ENCODE results near the gene TRIM17. TPM values are rescaled to one million over a fixed set of nuclear protein-coding genes. Genes with fewer than 3 reads are reported as not detected.

TRIM17 gene
- total and polyA plus RNA-seq, 9 of the 15 experiments (the other 6 are each of a cell fraction or from before 2014, with no cell fraction given): not detected

DNA sequence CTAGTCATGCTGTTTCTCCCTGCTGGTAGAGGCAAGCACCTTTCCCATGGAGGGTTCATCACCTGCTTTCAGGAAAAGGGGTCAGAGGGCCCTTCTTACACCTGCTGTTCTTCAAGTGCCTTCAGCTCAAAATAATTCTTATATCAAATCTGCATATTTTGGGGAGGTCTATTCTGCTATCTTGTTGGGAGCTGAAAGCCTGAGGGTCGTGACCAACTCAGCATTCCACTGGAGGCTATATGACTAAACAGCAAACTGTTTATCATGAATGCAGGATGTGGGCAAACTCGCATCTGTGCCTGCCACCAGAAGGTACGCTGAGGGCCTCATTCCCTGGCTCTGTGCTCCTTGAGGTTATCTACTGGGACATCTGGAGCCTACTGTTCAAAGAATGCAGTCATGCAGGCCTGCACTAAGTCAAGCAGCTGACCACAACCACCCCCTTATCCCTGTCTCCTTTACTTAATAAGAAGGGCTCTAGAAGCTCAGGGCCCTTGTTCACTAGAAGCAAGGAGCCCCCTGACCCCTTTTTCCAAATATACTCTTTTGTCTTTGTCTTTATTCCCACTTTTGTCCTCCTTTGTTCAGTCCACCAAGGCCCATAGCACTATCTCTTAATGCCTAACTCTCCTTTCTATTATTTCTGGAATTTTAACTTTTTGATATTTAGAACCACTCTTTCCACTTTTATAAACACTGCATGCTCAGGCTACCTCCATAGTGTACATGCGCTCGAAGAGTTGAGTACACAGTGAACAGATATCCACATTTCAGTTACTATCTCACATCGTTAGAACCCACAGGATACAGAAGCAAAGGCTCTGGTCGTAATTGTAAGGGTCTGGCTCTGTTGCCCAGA lies 4.5 kb upstream of the TRIM17 start (continued):
- no peak for TF ChIP-seq ZNF311 (CRISPR knock-in tag; IDR thresholded peaks at IDR 0.05)
- no peak for TF ChIP-seq ARNT (IDR thresholded peaks at IDR 0.05)
- no peak for TF ChIP-seq U2AF1 (optimal IDR thresholded peaks at IDR 0.05; ENCODE audit: low read depth, low read length)
- no peak for TF ChIP-seq YY1 (IDR thresholded peaks at IDR 0.05; ENCODE audit: borderline replicate concordance in 1 of 3, control insufficient read depth in 1 of 3, extremely low read depth in 1 of 3, insufficient read depth in 3 of 3, insufficient read length in 1 of 3, insufficient replicate concordance in 2 of 3, low read depth in 1 of 3, low read length in 2 of 3)
- no peak for TF ChIP-seq SRF (CRISPR knock-in tag; IDR thresholded peaks at IDR 0.05)
- TF ChIP-seq PURB (CRISPR knock-in tag; IDR thresholded peaks at IDR 0.05; ENCODE audit: low read depth): no peak
- TF ChIP-seq MAFK (IDR thresholded peaks at IDR 0.05; ENCODE audit: low read length): no peak
- TF ChIP-seq ZKSCAN3 (CRISPR knock-in tag; IDR thresholded peaks at IDR 0.05): no peak
- TF ChIP-seq CBX8 (IDR thresholded peaks at IDR 0.05; ENCODE audit: borderline replicate concordance, extremely low read depth, low read depth, low read length, poor library complexity, severe bottlenecking): no peak
- TF ChIP-seq SMC3 (conservative IDR thresholded peaks at IDR 0.05; ENCODE audit: insufficient read depth, low read depth, low read length): no peak
- 0 out of 2 replicates have a peak, but pooled peaks have one; percentile 14 for TF ChIP-seq RB1 (IDR thresholded peaks at IDR 0.05; ENCODE audit: low read depth)
- TF ChIP-seq HNRNPH1 (optimal IDR thresholded peaks at IDR 0.05; ENCODE audit: low read depth, low read length): no peak
- TF ChIP-seq, protein P1, sequence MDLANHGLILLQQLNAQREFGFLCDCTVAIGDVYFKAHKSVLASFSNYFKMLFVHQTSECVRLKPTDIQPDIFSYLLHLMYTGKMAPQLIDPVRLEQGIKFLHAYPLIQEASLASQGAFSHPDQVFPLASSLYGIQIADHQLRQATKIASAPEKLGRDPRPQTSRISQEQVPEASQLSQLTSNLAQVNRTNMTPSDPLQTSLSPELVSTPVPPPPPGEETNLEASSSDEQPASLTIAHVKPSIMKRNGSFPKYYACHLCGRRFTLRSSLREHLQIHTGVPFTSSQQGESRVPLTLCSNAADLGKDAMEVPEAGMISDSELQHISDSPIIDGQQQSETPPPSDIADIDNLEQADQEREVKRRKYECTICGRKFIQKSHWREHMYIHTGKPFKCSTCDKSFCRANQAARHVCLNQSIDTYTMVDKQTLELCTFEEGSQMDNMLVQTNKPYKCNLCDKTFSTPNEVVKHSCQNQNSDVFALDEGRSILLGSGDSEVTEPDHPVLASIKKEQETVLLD (IDR thresholded peaks at IDR 0.05): no peak
- no peak for TF ChIP-seq TCF7L2 (IDR thresholded peaks at IDR 0.05; ENCODE audit: low read depth, low read length)
- no peak for TF ChIP-seq ILK (tag; IDR thresholded peaks at IDR 0.05; ENCODE audit: borderline replicate concordance, low read depth)
- TF ChIP-seq, protein P2, sequence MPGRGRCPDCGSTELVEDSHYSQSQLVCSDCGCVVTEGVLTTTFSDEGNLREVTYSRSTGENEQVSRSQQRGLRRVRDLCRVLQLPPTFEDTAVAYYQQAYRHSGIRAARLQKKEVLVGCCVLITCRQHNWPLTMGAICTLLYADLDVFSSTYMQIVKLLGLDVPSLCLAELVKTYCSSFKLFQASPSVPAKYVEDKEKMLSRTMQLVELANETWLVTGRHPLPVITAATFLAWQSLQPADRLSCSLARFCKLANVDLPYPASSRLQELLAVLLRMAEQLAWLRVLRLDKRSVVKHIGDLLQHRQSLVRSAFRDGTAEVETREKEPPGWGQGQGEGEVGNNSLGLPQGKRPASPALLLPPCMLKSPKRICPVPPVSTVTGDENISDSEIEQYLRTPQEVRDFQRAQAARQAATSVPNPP (IDR thresholded peaks at IDR 0.05; ENCODE audit: borderline replicate concordance, insufficient read depth, insufficient read length): no peak
- no peak for TF ChIP-seq TOE1 (IDR thresholded peaks at IDR 0.05; ENCODE audit: borderline replicate concordance)
- no peak for TF ChIP-seq TOE1 (CRISPR knock-in tag; IDR thresholded peaks at IDR 0.05; ENCODE audit: borderline replicate concordance, low read depth)
- TF ChIP-seq RBM34 (IDR thresholded peaks at IDR 0.05; ENCODE audit: borderline replicate concordance, insufficient read depth, low read length): no peak
- TF ChIP-seq E2F8 (IDR thresholded peaks at IDR 0.05; ENCODE audit: low read depth, partially characterized antibody): no peak
- TF ChIP-seq SRSF9 (IDR thresholded peaks at IDR 0.05; ENCODE audit: borderline replicate concordance, low read depth, low read length): no peak

Data from K562 (cell line).